GOT3 (cell line): ENCODE measurements around the gene PKLR.
"Not testable (repeated sequence)": the region's sequence is repeated elsewhere in the genome, so short reads cannot be mapped to it uniquely, and the experiment has no call there.

Experiments
- DNase-seq: peaks from one replicate; lab custom pipeline; 2025; ENCODE audit warnings: mixed read lengths; lab: John Stamatoyannopoulos, UW

Gene PKLR

GRCh38 chr1:155301342-155301841, at the start of gene PKLR:
Gene PKLR (minus strand): TSS chr1:155301438. CDS start chr1:155301395, 43 bp downstream.
- no peak for DNase-seq

- DNase-seq, result no peak
Observed at GRCh38 chr1:155342842-155343241, 41.6 kb upstream of the PKLR start.

GRCh38 chr1:155339515-155340097, 38.4 kb upstream of the PKLR start:
- DNase-seq, result no peak

GRCh38 chr1:155334962-155335361, 33.7 kb upstream of the PKLR start:
- DNase-seq, result no peak

DNA sequence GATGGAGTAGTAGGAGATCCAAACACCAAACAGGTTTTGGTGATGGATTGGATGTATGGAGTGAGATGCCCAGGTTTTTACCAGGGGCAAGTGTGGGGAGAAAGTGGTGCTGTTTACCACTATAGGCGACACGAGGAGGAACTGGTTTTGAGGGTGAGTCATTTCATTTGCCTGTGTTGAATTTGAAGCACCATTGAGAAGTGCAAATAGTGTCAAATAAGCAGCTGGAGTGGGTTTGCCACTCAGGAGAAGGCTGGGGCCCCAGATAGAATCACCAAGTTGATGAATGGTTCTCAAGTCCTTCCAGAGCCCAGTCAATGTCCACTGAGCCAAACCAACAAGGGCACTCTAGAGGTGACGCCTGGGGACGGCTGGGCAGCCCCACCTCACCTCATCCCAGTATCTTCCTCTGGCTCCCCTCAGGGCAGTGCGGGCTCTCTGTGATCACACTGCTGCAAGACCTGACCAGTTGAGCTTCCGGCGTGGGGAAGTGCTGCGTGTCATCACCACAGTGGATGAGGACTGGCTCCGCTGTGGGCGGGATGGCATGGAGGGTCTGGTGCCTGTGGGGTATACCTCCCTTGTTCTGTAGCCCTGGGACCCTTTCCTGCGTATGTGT, 28.9 kb upstream of the PKLR start:
- no peak for DNase-seq

- not testable (repeated sequence) for DNase-seq
Observed at GRCh38 chr1:155328856-155329255, 27.6 kb upstream of the PKLR start.

DNA sequence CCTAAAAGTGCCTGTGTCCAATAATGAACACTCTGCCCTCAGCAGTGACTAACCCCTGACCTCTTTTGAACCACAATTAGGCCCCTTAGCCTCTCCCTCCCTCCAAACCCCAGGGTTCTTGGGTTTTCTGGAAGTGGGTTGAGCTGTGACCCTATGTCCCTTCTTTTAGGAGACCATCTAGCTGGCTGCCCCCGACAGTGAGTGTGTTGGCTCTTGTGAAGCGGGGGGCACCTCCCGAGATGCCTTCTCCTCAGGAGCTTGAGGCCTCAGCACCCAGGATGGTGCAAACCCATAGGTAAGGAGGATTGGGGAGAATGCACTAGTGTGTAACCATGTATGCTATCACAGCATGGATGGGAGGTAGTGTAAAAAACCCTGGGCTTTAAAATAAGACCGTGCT, 26.7 kb upstream of the PKLR start:
- no peak for DNase-seq

DNA sequence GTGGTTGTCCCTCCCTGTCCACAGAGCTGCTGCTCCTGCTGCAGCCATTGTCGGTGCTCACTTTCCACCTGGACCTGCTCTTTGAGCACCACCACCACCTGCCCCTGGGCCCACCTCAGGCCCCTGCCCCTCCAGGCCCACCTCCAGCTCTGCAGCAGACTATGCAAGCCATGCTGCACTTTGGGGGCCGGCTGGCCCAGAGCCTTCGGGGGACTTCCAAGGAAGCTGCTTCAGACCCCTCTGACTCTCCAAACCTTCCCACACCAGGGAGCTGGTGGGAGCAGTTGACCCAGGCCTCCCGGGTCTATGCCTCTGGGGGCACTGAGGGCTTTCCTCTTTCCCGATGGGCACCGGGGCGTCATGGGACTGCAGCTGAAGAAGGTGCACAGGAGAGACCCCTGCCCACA, 25.4 kb upstream of the PKLR start:
- DNase-seq, result no peak

GRCh38 chr1:155326020-155326526, 24.8 kb upstream of the PKLR start:
- no peak for DNase-seq

DNA sequence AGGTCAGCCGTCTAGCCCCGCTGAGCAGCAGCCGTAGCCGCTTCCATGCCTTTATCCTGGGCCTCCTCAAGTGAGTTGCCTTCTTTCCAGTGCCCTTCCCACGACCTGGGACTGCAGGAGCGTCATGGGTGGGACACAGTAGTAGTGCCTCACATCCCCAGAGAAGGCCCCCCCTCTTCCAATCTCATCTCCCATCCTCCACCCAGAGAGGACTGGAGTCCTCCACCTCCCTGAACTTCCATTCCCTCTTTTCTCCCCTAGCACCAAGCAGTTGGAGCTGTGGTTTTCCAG, 24.3 kb upstream of the PKLR start:
- no peak for DNase-seq

DNA sequence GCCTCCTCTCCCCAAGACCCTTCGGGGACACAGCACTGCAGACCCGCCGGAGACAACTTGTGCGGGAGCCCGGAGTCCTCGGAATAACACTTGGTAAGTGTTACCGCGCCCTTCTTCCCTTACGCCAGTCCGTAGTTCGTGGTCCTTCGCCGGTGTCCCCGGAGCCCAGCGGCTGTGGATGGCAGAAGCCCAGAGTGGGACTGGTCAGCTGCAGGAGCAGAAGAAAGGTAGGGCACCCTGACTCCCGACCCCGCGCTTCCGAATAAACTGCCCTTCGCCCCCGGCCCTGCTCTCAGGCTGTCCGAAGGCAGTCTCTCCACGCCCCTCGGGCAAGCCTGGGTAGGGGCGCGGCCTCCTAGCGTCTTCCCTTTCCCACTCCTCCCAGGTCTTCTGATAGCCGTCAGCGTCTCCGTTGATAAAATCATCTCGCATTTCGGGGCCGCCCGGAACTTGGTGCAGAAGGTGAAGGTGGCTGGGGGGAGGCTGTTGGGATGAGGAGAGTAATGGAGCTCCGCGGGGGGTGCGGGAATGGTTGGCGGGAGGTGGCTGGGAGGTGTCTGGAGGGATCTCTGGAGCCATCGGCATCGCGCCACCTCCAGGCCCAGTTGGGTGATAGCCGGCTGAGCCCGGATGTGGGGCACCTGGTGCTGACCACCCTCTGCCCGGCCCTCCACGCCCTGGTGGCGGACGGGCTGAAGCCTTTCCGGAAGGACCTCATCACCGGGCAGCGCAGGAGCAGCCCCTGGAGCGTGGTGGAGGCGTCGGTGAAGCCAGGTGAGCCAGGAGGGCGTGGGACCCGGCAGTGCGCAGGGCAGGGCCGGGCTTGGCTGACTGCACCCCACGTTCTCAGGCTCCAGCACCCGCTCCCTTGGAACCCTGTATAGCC, 23.7 kb upstream of the PKLR start:
- no peak for DNase-seq

DNA sequence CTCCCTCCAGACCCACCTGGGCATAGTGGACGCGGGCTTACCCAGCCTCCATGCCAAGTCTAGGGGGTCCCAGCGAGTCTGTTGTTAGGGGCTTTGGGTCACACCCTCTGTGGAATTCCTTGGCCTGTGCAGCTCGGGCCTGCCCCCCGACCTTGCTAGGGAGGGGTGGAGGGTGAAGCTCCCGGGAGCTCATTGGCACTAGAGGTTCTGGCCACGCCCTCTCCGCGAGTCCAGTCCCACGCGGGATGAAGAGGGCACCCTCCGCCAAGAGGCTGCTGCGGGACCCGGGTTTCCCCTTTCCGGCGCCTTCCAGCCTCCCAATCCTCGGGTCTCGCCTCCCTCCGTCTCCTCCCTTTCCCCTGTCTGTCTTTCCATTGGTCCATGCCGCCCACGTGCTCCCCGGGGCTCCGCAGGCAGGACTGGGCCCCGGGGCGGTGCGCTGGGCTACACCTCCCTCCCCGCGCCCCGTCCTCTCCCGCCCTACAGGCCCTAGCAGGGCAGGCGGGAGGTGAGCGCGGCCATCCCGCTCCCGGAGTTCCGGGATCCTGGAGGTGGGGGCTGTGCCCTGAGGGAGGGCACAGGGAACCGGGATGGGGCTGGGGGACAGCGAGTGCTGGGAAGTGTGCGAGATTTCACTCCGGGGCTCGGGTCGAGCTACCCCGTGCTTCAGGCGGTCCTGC, 22.9 kb upstream of the PKLR start:
- peak; percentile 88 for DNase-seq

DNA sequence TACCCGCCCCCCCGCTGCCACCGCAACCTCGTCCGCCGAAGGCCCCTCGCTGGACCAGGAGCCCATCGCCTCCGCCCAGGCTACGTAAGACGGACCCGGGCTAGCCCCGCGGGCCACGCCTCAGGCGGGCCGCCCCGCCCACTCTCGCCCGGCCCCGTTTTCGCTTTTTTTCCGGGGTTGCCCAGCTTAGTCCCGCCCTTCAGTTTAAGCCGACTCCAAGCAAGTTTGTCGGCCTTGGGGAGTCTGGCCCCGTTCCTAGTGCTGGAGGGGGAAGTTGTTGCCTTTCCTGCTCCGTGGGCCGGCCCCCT, 22.4 kb upstream of the PKLR start:
- peak; percentile 83 for DNase-seq

DNA sequence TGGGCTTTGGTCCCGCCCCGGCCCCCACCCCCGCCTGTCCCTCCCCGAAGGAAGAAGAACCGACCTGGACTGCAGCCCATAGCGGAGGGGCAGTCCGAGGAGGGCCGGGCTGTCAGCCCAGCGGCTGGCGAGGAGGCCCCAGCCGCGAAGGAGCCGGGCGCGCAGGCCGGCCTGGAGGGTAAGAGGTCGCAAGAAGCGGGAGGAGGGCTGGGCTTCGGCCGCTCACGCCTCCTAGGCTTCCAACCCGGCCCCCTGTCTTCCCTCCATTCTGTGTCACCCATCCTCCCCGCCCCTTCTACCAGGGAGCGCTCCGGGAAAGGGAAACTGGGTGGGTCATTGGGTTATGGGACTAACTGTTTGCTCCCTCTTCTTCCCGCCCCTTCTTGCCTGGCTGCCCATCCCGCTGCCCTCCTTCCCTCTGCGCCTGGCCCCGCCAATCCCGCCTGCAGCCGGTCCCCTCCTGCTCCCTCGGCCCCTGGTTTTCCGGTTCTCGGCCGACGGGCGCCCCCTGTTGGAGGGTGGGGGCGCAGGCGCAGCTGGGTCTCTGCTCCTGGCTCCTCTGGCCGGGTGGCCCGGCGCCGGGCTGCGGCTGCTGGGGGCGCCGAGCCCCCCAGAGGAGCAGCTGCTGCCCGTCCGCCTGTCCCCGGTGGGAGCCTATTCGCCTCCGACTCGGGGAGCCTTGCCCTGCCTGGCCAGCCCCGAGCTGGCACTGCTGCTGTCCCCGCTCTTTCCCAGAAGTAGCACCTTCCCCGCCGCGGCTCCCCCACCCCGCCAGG, 21.9 kb upstream of the PKLR start:
- DNase-seq, result peak; percentile 82

- no peak for DNase-seq
Observed at GRCh38 chr1:155322571-155322952, 21.3 kb upstream of the PKLR start.

DNA sequence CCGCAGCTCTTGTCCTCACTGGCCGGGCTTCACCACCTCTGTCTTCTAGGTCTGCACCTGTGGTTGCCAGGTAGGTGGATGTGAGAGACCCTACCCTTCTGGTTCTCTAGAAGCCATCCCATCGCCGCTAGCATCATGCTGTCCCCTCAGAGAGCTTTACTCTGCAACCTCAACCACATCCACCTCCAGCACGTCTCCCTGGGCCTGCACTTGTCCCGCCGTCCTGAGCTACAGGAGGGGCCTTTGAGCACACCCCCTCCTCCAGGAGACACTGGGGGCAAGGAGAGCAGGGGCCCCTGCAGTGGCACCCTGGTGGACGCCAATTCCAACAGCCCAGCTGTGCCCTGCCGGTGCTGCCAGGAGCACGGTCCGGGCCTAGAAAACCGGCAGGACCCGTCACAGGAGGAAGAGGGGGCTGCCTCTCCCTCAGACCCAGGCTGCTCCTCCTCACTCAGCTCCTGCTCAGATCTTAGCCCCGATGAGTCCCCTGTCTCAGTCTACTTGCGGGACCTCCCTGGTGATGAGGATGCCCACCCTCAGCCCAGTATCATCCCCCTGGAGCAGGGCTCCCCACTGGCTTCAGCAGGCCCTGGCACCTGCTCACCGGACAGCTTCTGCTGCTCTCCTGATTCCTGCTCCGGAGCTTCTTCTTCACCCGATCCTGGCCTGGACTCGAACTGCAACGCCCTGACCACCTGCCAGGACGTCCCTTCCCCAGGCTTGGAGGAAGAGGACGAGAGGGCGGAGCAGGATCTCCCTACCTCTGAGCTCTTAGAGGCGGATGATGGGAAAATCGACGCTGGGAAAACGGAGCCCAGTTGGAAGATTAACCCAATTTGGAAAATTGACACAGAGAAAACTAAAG, 20.6 kb upstream of the PKLR start:
- no peak for DNase-seq

- peak; percentile 30 for DNase-seq
Observed at GRCh38 chr1:155320661-155321617, 19.7 kb upstream of the PKLR start, which contains the start of gene RUSC1. Gene RUSC1 (plus strand): TSS chr1:155320894. CDS start chr1:155321774, 880 bp downstream.

- no peak for DNase-seq
Observed at GRCh38 chr1:155320252-155320651, 19.0 kb upstream of the PKLR start.

DNA sequence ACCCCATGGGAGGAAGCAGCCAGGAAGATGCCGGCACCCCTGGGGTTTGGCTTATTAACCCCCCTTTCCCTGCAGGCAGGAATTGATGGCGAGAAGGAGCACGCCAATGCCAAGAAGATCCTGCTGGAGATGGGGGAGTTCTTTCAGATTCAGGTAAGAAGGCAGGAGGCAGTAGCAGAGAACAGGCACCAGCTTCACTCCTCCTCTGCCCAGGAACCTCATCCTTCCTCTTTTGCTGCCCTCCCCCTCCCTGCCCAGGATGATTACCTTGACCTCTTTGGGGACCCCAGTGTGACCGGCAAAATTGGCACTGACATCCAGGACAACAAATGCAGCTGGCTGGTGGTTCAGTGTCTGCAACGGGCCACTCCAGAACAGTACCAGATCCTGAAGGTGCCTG, 18.3 kb upstream of the PKLR start:
- no peak for DNase-seq
